Keratinocyte (primary cell): ENCODE data around the gene ELF4.

Experiments
- CTCF ChIP-seq, 3 experiments: IDR thresholded peaks in 1 of 3; conservative IDR thresholded peaks in 1 of 3; optimal IDR thresholded peaks in 1 of 3; 2 replicates in 2 of 3; 3 replicates in 1 of 3; pipeline versions ENCODE3 to v1.5.1; 2011; ENCODE audit warnings: low read length in 3 of 3, mild to moderate bottlenecking in 3 of 3, moderate library complexity in 2 of 3, control low read depth in 1 of 3, inconsistent platforms in 1 of 3; ENCODE audit not compliant: insufficient read depth in 2 of 3; ENCODE audit errors: extremely low read depth in 1 of 3
- EZH2 ChIP-seq: IDR thresholded peaks from one replicate; pipeline ENCODE4 v1.6.1; 2012; ENCODE audit warnings: inconsistent platforms, mild to moderate bottlenecking, low read length, moderate library complexity

- no peak for TF ChIP-seq CTCF (optimal IDR thresholded peaks at IDR 0.05 in 1 of 3, IDR thresholded peaks at IDR 0.05 in 1 of 3, conservative IDR thresholded peaks at IDR 0.05 in 1 of 3; ENCODE audit: extremely low read depth in 1 of 3, insufficient read depth in 2 of 3, low read length in 3 of 3)
- no peak for TF ChIP-seq EZH2
These were observed 10.0 kb upstream of the ELF4 start for GRCh38 chrX:130120321-130120731.
